HEK293T (cell line): ENCODE measurements around the gene TMPRSS3.

Experiments used
- CTCF ChIA-PET: fragments of 350-600 bp; formaldehyde crosslinking; extraction: SDS; loops from one replicate; lab custom pipeline; 2021; ENCODE audit warnings: antibody characterized with exemption, inconsistent platforms; lab: Yijun Ruan, JAX
- POLR2A ChIA-PET: fragments of 350-600 bp; formaldehyde crosslinking; extraction: SDS; loops from one replicate; lab custom pipeline; 2020; ENCODE audit warnings: antibody characterized with exemption, inconsistent platforms; lab: Yijun Ruan, JAX
- DNase-seq: peaks from one replicate; pipeline ENCODE4 v3.0.0; 2012; ENCODE audit warnings: mixed read lengths; ENCODE audit errors: extremely low spot score
- ARNT ChIP-seq: fragments of 450-650 bp; IDR thresholded peaks from 2 replicates; pipeline ENCODE4 v1.6.1; 2017; ENCODE audit warnings: mild to moderate bottlenecking
- BHLHE40 ChIP-seq: fragments of 450-650 bp; IDR thresholded peaks from 2 replicates; pipeline ENCODE4 v1.6.1; 2016; ENCODE audit warnings: mild to moderate bottlenecking, moderate library complexity, borderline replicate concordance
- CTBP1 ChIP-seq: fragments of 450-650 bp; IDR thresholded peaks from 2 replicates; pipeline ENCODE4 v1.6.1; 2016; ENCODE audit warnings: borderline replicate concordance
- ELF4 ChIP-seq: fragments of 450-650 bp; IDR thresholded peaks from 2 replicates; pipeline ENCODE4 v1.6.1; 2017; ENCODE audit warnings: antibody characterized with exemption
- FOXA1 ChIP-seq: fragments of 450-650 bp; IDR thresholded peaks from 2 replicates; pipeline ENCODE4 v1.6.1; 2016; ENCODE audit warnings: mild to moderate bottlenecking
- FOXK2 ChIP-seq: fragments of 450-650 bp; IDR thresholded peaks from 2 replicates; pipeline ENCODE4 v1.6.1; 2016; ENCODE audit warnings: mild to moderate bottlenecking
- FOXM1 ChIP-seq: fragments of 450-650 bp; IDR thresholded peaks from 2 replicates; pipeline ENCODE4 v1.6.1; 2017; ENCODE audit warnings: mild to moderate bottlenecking, borderline replicate concordance
- HDGF ChIP-seq: fragments of 450-650 bp; IDR thresholded peaks from 2 replicates; pipeline ENCODE4 v1.6.1; 2017; ENCODE audit warnings: antibody characterized with exemption, borderline replicate concordance
- L3MBTL2 ChIP-seq: fragments of 450-650 bp; conservative IDR thresholded peaks from 2 replicates; pipeline ENCODE4 v1.6.1; 2016; ENCODE audit warnings: mild to moderate bottlenecking
- LEF1 ChIP-seq: fragments of 450-650 bp; IDR thresholded peaks from 2 replicates; pipeline ENCODE4 v1.6.1; 2017; ENCODE audit warnings: mild to moderate bottlenecking, borderline replicate concordance
- NFRKB ChIP-seq: fragments of 450-650 bp; IDR thresholded peaks from 2 replicates; pipeline ENCODE4 v1.6.1; 2016; ENCODE audit warnings: mild to moderate bottlenecking, moderate library complexity
- SP1 ChIP-seq: fragments of 450-650 bp; IDR thresholded peaks from 2 replicates; pipeline ENCODE4 v1.6.1; 2017
- SUZ12 ChIP-seq: fragments of 450-650 bp; IDR thresholded peaks from 2 replicates; pipeline ENCODE4 v1.6.1; 2016; ENCODE audit warnings: mild to moderate bottlenecking
- TARDBP ChIP-seq: fragments of 450-650 bp; IDR thresholded peaks from 2 replicates; pipeline ENCODE4 v1.6.1; 2016
- ZNF384 ChIP-seq: fragments of 450-650 bp; IDR thresholded peaks from 2 replicates; pipeline ENCODE4 v1.6.1; 2016
- TF ChIP-seq, protein P1 (sequence below): fragments of 450-650 bp; IDR thresholded peaks from 2 replicates; pipeline ENCODE4 v1.6.1; 2016

TMPRSS3 gene

DNA sequence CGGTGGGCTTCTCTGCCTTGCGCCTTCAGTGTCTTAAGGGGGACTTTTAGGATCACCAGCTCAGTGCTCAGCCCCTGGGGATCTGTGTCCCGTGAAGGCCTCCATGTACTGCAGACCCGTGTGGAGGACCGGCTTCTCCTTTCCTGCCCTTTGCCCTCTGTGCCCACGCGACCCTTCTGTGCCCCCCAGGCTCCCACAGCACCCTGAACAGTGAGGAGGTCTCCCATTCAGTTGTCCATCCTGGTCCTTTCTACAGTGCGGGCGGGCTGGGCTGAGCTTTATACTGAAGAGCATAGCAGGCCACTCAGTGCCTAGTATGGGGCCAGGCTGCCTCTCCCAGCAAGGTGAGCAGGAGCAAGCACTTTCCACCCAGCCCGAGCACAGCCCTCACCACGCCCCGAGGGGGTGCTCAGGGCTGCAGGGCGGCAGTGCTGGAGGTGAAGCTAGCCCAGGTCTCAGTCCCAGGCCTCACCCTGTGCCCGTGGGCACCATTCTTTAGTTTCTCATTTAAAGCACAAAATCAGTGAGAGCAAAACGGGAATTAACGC, 21.9 kb downstream of the TMPRSS3 start:
- TF ChIP-seq LEF1, result no peak
- no peak for TF ChIP-seq HDGF
- TF ChIP-seq, protein P1, sequence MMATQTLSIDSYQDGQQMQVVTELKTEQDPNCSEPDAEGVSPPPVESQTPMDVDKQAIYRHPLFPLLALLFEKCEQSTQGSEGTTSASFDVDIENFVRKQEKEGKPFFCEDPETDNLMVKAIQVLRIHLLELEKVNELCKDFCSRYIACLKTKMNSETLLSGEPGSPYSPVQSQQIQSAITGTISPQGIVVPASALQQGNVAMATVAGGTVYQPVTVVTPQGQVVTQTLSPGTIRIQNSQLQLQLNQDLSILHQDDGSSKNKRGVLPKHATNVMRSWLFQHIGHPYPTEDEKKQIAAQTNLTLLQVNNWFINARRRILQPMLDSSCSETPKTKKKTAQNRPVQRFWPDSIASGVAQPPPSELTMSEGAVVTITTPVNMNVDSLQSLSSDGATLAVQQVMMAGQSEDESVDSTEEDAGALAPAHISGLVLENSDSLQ, result no peak
- no peak for TF ChIP-seq FOXM1
- no peak for TF ChIP-seq FOXK2
- TF ChIP-seq NFRKB, result no peak
- TF ChIP-seq ELF4, result no peak
- ChIA-PET POLR2A (no interaction called here), CTCF (no interaction called here)
- no peak for DNase-seq

DNA sequence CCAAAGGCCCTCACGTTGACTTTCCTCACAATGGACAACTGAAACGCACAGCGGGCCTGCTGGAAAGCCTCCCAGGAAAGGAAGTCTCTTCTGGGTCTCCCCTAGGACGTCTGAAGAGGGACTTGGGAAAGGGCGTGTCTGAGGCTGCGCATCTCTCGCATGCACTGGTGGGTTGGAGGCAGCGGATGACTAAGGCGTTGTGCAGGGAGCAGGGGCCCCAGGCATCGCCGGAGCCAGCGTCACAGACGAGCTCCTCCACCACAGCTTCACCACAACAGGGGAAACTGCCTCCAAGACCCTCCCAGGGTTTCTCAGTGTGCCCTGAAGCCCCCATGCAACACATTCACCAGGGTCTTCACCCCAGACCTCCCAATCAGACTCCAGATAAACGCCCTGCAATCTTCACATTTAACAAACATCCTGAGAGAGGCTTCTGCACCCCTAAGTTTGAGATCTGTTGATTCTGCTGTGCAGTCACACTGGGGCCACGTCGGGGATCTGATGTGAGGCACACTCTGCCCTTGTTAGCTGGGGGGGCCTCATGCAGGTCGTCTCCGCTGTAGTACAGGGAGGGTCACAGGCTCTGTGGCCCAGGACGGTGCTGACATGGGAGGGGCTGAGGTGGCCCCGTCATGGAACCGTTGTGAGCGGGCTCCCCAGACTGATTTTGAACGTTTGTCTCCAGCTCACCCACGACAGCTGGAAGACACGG, 22.5 kb downstream of the TMPRSS3 start:
- POLR2A ChIA-PET, result no interaction called here
- DNase-seq, result no peak
- TF ChIP-seq FOXK2 (no peak), L3MBTL2 (no peak), ARNT (no peak), ZNF384 (no peak), LEF1 (no peak), HDGF (no peak), TARDBP (no peak), BHLHE40 (no peak), FOXM1 (no peak), CTBP1 (no peak), ELF4 (no peak)
- TF ChIP-seq, protein P1, result no peak
- CTCF ChIA-PET, result no interaction called here

DNA sequence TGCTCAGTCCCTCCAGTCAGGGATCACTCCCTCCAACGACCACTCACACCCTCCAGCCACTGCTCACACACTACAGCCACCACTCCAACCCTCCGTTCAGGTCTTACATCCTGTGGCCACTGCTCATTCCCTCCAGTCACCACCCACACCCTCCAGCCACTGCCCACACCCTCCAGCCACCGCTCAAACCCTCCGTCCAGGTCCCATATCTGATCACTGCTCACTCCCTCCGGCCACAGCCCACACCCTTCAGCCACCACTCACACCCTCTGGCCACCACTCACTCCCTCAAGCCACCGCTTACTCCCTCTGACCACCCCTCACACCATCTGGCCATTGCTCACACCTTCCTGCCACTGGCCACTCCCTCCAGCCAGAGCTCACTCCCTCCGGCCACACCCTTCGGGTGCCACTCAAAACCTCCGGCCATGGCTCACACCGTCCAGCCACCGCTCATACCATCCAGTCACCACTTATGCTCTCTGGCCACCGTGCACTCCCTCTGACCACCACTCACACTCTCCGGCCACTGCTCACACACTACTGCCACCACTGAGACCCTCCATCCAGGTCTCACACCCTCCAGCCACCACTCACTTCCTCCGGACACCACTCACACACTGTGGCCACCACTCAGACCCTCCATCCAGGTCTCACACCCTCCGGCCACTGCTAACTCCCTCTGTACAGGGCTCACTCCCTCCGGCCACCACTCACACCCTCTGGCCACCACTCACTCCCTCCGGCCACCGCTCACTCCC, 24.8 kb downstream of the TMPRSS3 start:
- no peak for DNase-seq
- no peak for TF ChIP-seq BHLHE40
- TF ChIP-seq ARNT, result no peak
- no peak for TF ChIP-seq NFRKB
- no peak for TF ChIP-seq SUZ12
- no peak for TF ChIP-seq CTBP1
- no peak for TF ChIP-seq HDGF
- TF ChIP-seq LEF1, result no peak
- TF ChIP-seq TARDBP, result no peak
- TF ChIP-seq, protein P1, result no peak
- no peak for TF ChIP-seq FOXK2
- TF ChIP-seq FOXM1, result no peak
- TF ChIP-seq SP1, result no peak
- no peak for TF ChIP-seq FOXA1
- POLR2A ChIA-PET, result no interaction called here
- CTCF ChIA-PET, result no interaction called here

DNA sequence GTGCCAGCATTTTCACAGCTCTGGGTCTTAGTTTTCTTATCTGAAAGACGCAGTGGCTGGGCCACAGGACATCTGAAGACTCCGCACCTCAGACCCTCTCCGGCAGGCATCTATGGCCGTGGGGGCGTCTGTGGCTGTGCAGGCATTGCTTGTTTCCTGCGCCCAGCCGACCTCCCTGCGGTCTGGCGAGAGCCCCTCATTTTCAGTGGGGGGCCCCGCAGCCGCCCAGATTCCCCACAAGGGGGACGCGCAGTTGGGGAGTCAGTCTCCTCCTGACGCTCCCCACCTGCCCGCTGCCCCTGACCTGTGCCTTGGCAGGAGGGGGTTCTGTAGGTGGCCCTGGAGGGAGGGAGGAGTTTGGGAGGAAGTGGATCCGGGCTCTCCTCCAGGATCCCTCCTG, 26.0 kb downstream of the TMPRSS3 start:
- ChIA-PET CTCF (no interaction called here), POLR2A (no interaction called here)
- no peak for TF ChIP-seq TARDBP
- TF ChIP-seq, protein P1, result no peak
- TF ChIP-seq FOXA1, result no peak
- no peak for TF ChIP-seq HDGF
- no peak for TF ChIP-seq L3MBTL2
- no peak for TF ChIP-seq ARNT
- no peak for TF ChIP-seq SP1
- TF ChIP-seq FOXK2, result no peak
- TF ChIP-seq FOXM1, result no peak
- TF ChIP-seq CTBP1, result no peak
- TF ChIP-seq NFRKB, result no peak
- TF ChIP-seq BHLHE40, result no peak
- TF ChIP-seq LEF1, result no peak
- no peak for DNase-seq

DNA sequence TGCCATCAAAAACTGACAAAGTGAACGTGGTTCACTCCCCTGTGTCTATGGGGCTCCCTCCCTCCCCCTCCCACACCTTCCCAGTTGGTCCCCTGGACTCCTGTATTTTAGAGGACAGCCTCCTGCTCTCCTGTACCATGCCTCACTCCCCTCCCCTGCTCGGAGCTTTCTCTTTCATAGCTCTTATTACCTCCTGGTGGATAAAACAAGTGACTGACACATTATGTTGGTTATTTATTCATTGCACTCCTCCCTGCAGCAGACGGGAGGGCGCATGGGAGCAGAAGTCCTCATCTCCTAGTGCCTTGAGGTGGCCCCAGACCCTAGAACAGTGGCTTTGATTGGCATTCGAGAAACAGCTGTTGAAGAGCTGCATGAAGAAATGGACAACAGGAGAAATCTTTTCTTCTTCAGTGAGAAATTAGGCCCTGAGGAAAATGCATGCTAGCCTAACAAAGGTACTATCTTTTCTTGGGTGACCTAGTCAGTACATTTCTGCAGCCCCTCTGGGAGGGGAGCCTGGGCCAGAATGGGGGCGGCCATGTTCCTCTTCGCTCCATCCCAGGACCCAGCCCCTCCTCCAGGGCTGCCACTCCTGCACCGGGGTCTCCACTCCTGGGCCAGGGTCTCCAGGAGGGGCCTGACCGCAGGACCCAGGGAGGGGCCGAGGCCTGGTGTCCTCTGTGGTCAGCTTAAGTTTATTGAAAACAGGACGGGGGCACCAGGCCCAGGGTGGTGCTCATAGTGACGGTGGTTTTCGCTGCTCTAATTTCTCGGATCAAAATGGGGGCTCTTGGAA, 28.3 kb downstream of the TMPRSS3 start:
- ChIA-PET POLR2A (no interaction called here), CTCF (interaction anchor here (0.6 to 0.8 kb wide), 2 partner anchors 26 to 490 kb away, joined by 3 to 9 read pairs; no protein-coding TSS in a partner anchor)
- DNase-seq, result no peak
- TF ChIP-seq FOXA1, result no peak
- TF ChIP-seq, protein P1, result peak; percentile 73
